ENCODE results near the gene ZNF213.

- no peak for TF ChIP-seq TCF4 (CRISPR knock-in tag; IDR thresholded peaks at IDR 0.05; ENCODE audit: borderline replicate concordance)
- TF ChIP-seq PATZ1 (CRISPR knock-in tag; IDR thresholded peaks at IDR 0.05; ENCODE audit: borderline replicate concordance): no peak
- no peak for TF ChIP-seq CREB5 (CRISPR knock-in tag; IDR thresholded peaks at IDR 0.05; ENCODE audit: low read depth)
- no peak for TF ChIP-seq POU6F1 (CRISPR knock-in tag; IDR thresholded peaks at IDR 0.05; ENCODE audit: borderline replicate concordance, low read depth)
These were observed 12.9 kb upstream of the ZNF213 start for GRCh38 chr16:3121851-3122467.
